Measurements from ENCODE around the gene EML4.

DNA sequence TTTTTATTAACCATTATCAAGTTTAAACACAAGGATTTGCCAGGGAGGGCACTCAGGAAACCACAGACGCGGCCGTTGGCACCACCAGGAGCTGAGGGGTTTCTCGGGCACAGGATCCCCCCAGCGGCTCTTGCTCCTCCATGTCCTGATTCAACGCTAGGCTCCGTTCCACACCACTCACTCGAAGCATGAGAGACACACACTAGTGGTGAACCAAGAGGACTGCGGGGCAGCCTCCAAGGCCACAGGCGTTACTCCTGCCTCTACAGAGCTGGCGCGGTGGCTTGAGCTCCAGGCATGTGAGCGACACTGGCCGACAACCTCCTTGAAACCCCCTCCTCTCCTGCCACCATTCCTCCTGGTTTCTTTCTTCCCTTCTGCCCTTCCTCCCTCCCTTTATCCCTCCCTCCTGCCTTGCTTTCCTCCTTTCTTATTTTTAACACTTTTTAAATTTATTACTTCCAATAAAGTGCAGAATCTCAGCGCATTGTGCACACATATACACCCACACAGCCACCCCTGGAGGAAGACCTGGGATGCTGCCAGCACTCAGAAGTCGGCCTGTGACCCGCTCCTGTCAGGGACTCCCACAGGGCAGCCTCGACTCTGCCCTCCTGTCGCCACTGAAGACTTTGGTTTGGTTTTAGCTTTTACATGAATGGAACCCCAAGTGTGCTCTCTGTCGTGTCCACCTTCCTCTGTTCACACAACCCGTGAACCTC, 170.2 kb downstream of the EML4 start:
- no peak for TF ChIP-seq POLR2A (IDR thresholded peaks at IDR 0.05; ENCODE audit: low read depth)
- TF ChIP-seq, protein P1, sequence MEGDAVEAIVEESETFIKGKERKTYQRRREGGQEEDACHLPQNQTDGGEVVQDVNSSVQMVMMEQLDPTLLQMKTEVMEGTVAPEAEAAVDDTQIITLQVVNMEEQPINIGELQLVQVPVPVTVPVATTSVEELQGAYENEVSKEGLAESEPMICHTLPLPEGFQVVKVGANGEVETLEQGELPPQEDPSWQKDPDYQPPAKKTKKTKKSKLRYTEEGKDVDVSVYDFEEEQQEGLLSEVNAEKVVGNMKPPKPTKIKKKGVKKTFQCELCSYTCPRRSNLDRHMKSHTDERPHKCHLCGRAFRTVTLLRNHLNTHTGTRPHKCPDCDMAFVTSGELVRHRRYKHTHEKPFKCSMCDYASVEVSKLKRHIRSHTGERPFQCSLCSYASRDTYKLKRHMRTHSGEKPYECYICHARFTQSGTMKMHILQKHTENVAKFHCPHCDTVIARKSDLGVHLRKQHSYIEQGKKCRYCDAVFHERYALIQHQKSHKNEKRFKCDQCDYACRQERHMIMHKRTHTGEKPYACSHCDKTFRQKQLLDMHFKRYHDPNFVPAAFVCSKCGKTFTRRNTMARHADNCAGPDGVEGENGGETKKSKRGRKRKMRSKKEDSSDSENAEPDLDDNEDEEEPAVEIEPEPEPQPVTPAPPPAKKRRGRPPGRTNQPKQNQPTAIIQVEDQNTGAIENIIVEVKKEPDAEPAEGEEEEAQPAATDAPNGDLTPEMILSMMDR (IDR thresholded peaks at IDR 0.05) = no peak
